Stimulated activated CD4-positive, alpha-beta T cell treated with anti-CD3 and anti-CD28 coated beads, Interleukin-12 subunit alpha, Interleukin-12 subunit beta, amount 100 ng/mL, for 24 hours (primary cell): ENCODE results near the gene SLC35F4.

Experiments
- DNase-seq, 2 experiments: peaks; one replicate each; pipeline ENCODE4 v3.0.0-alpha.2; 2020; ENCODE audit warnings: low read depth in 2 of 2

The SLC35F4 gene

GRCh38 chr14:57533214-57533613 lies 332.7 kb downstream of the SLC35F4 start:
- DNase-seq, result no peak

- DNase-seq, result no peak
Observed at GRCh38 chr14:57530571-57530970, 335.3 kb downstream of the SLC35F4 start.

- DNase-seq, result no peak
Observed at GRCh38 chr14:57526942-57527341, 338.9 kb downstream of the SLC35F4 start.

- DNase-seq, result no peak
Observed at GRCh38 chr14:57519043-57519442, 346.8 kb downstream of the SLC35F4 start.
